Mucosa of descending colon (tissue), 3 donors: ENCODE data around the gene TPRKB. TPM values are rescaled to one million over a fixed set of nuclear protein-coding genes. Genes with fewer than 3 reads are reported as not detected.
A peak's percentile ranks its signal among the peaks of the same experiment; 100 is the strongest.
"Not testable (repeated sequence)": the region's sequence is repeated elsewhere in the genome, so short reads cannot be mapped to it uniquely, and the experiment has no call there.

Source experiments
- ATAC-seq: fragments of 200-7000 bp; cut with Tn5 transposase; one replicate; pipeline ENCODE4 v1.9.1; 2020; ENCODE audit warnings: mild to moderate bottlenecking, moderate library complexity
- DNase-seq, 3 donors: peaks; one replicate each; pipeline ENCODE4 v3.0.0-alpha.2; 2020
- H3K36me3 ChIP-seq: fragments of 200-600 bp; one replicate; pipeline ENCODE4 v1.8.0; 2021; ENCODE audit warnings: low read depth, mild to moderate bottlenecking
- H3K4me1 ChIP-seq: fragments of 200-600 bp; one replicate; pipeline ENCODE4 v1.8.0; 2021; ENCODE audit warnings: low read depth, mild to moderate bottlenecking
- H3K4me3 ChIP-seq: fragments of 200-600 bp; one replicate; pipeline ENCODE4 v1.8.0; 2021; ENCODE audit warnings: mild to moderate bottlenecking
- H3K9me3 ChIP-seq: fragments of 200-600 bp; one replicate; pipeline ENCODE4 v1.8.0; 2021; ENCODE audit warnings: mild to moderate bottlenecking
- CTCF ChIP-seq: fragments of 200-600 bp; IDR thresholded peaks from one replicate; pipeline ENCODE4 v1.8.0; 2022; ENCODE audit warnings: antibody characterized with exemption, mild to moderate bottlenecking
- intact Hi-C, 2 donors: fragments of 100-400 bp; cut with DNase I in 1 of 2; cut with micrococcal nuclease in 1 of 2; formaldehyde crosslinking; loops; one replicate each; pipeline versions ENCODE4 v1.11.0 to v1.11.1; 2022; cut with DNase I, micrococcal nuclease
- total RNA-seq, 3 donors: library from RNA; stranded (reverse); fragmentation: NEBNext Ultra II Directional in 2 of 3; extraction: Animal tissue kit (Norgen Biotek cat#: 25700) in 2 of 3; gene quantifications; one replicate each; pipeline versions ENCODE4 v1.2.1 to v1.2.4, GENCODE V29; 2021 to 2023
- donor health status: DM: no; HTN: no; CAD: no; lungs with moderate emphysema.
- donor health status: DM: no; HTN: no; CAD: no.
- donor health status: DM: no; HTN: yes; CAD: no.

The TPRKB gene
- total RNA-seq, 3 donors from 2014 or later: 22.3 to 33.5 (median 23.9) TPM

GRCh38 chr2:73705091-73705490 is 32.1 kb downstream of the TPRKB start:
- Histone ChIP-seq H3K4me1 (peaks cover 32% of the 10 kb centered on the region), H3K4me3 (no peak overlapping the region), H3K36me3 (no peaks in the 10 kb centered on the region), H3K9me3 (no peaks in the 10 kb centered on the region)
- DNase-seq (no peak), ATAC-seq (no peak)
- intact Hi-C loops: no loop called here
- no peak for TF ChIP-seq CTCF

GRCh38 chr2:73704285-73704684 is 32.9 kb downstream of the TPRKB start:
- DNase-seq (no peak), ATAC-seq (no peak)
- Histone ChIP-seq H3K4me1 (peaks cover 37% of the 10 kb centered on the region), H3K36me3 (no peaks in the 10 kb centered on the region), H3K9me3 (no peaks in the 10 kb centered on the region), H3K4me3 (no peak overlapping the region)
- TF ChIP-seq CTCF: no peak
- intact Hi-C loops: no loop called here

GRCh38 chr2:73703675-73704074 is 33.5 kb downstream of the TPRKB start:
- no peak for ATAC-seq
- Histone ChIP-seq H3K4me3 (no peak overlapping the region), H3K36me3 (no peaks in the 10 kb centered on the region), H3K4me1 (peaks cover 40% of the 10 kb centered on the region), H3K9me3 (no peaks in the 10 kb centered on the region)
- intact Hi-C loops: no loop called here
- DNase-seq: no peak
- TF ChIP-seq CTCF: no peak

GRCh38 chr2:73702852-73703493 is 34.2 kb downstream of the TPRKB start:
- intact Hi-C loops, ATAC-seq, DNase-seq, H3K36me3 ChIP-seq, H3K4me3 ChIP-seq, H3K9me3 ChIP-seq: not testable (repeated sequence)
- H3K4me1 ChIP-seq: peaks cover 40% of the 10 kb centered on the region

- no peak for DNase-seq
- no peaks in the 10 kb centered on the region for H3K9me3 ChIP-seq
- peak; percentile 31 for ATAC-seq
- H3K4me1 ChIP-seq: peaks cover 32% of the 10 kb centered on the region
- TF ChIP-seq CTCF: no peak
- H3K36me3 ChIP-seq: no peaks in the 10 kb centered on the region
- no peak overlapping the region for H3K4me3 ChIP-seq
- intact Hi-C loops: no loop called here
These were observed 35.0 kb downstream of the TPRKB start for GRCh38 chr2:73701968-73702665.

- H3K4me3 ChIP-seq, H3K9me3 ChIP-seq, H3K36me3 ChIP-seq, DNase-seq, ATAC-seq, intact Hi-C loops: not testable (repeated sequence)
- H3K4me1 ChIP-seq: peaks cover 28% of the 10 kb centered on the region
These were observed 35.7 kb downstream of the TPRKB start for GRCh38 chr2:73701448-73701765.
